SH-SY5Y (cell line): ENCODE results near the gene TUFT1.

Experiments
- GATA2 ChIP-seq: IDR thresholded peaks from 2 replicates; pipeline ENCODE4 v1.6.1; 2011; ENCODE audit warnings: mild to moderate bottlenecking, low read depth, low read length
- GATA3 ChIP-seq: IDR thresholded peaks from 2 replicates; pipeline ENCODE4 v1.6.1; 2011; ENCODE audit warnings: low read depth, mild to moderate bottlenecking, low read length, moderate library complexity

DNA sequence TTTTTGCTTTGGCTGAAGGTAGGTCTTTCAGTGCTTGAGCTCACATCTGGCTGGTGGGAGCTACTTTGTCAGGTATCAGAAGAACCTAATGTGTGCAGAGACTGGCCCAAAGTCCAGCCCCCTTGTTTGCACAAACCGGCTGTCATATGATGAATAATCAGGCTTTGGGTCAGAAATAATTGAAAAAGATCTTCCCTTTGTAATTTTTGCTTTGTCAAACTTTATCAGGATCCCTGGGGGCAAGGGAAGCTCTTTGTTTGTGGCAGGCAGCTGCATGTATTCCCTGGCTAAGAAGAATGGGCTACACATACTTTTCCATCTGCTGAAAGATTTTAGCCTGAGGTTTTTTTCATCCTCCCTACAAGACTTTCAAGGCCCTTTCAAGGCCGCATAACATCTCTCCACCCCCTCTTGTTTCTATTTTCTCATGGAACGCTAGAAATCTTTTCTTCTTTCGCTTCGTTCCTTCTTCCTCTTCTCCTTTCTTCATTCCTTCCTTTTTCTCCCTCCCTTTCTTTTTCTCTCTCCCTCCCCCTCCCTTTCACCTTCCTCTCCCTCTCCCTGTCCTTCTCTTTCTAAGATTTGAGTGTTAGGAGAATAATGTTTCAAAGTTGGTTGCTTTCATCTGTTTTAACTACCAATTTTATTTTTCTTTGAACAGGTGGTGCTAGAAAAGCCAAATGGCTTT, 25.5 kb downstream of the TUFT1 start:
- no peak for TF ChIP-seq GATA3
- no peak for TF ChIP-seq GATA2
